ENCODE results near the gene ELMO3.
A peak's percentile ranks its signal among the peaks of the same experiment; 100 is the strongest.

The ELMO3 gene

DNA sequence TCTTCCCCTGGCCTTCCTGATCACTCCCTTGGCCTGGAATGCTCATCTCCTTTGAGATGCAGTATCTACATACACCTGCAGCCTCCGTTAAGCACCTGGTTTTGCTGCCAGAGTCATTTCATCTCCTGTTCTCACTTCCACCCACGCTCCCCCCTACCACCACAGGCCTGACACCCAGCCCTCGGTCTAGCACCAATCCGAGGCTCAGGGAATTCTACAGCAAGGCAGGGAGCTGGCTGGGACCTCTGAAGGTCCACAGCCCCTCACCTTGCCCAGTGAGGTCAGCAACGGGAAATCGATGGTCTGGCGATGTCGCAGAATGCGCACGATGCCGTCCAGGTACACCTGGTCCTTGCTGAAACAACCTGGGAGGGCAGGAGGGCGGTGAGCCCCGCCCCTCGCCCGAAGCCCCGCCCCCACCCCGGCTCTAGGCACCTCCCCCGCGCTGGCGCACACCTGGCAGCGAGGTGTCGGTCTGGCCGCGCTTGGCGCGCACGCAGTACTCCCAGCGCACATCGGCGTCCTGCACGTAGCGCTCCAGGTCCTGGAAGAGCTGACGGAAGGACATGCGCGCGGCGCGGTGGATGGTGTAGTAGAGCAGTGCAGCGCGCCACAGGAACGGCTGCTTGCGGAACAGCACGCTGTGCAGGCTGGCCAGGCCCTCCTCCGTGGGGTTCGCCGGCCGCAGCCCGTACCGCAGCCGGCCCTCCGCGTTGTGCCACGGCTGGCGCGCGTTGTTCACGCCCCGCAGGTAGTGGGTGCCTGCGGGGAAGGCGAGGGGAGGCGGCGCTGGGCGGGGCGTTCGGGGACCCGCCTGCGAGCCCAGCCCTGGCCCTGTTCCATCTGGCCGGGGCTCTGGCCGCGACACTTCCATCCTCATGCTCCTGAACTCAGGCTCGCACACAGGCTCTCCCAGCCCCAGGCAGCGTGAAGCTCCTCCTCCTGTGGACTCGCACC, 20.9 kb upstream of the ELMO3 start (continued):
- TF ChIP-seq, protein P1, sequence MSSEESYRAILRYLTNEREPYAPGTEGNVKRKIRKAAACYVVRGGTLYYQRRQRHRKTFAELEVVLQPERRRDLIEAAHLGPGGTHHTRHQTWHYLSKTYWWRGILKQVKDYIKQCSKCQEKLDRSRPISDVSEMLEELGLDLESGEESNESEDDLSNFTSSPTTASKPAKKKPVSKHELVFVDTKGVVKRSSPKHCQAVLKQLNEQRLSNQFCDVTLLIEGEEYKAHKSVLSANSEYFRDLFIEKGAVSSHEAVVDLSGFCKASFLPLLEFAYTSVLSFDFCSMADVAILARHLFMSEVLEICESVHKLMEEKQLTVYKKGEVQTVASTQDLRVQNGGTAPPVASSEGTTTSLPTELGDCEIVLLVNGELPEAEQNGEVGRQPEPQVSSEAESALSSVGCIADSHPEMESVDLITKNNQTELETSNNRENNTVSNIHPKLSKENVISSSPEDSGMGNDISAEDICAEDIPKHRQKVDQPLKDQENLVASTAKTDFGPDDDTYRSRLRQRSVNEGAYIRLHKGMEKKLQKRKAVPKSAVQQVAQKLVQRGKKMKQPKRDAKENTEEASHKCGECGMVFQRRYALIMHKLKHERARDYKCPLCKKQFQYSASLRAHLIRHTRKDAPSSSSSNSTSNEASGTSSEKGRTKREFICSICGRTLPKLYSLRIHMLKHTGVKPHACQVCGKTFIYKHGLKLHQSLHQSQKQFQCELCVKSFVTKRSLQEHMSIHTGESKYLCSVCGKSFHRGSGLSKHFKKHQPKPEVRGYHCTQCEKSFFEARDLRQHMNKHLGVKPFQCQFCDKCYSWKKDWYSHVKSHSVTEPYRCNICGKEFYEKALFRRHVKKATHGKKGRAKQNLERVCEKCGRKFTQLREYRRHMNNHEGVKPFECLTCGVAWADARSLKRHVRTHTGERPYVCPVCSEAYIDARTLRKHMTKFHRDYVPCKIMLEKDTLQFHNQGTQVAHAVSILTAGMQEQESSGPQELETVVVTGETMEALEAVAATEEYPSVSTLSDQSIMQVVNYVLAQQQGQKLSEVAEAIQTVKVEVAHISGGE (tag by site-specific recombination; conservative IDR thresholded peaks at IDR 0.05; ENCODE audit: low read depth): peak; percentile 23; the same call in 1 of the 2 replicates
- TF ChIP-seq, protein P2, sequence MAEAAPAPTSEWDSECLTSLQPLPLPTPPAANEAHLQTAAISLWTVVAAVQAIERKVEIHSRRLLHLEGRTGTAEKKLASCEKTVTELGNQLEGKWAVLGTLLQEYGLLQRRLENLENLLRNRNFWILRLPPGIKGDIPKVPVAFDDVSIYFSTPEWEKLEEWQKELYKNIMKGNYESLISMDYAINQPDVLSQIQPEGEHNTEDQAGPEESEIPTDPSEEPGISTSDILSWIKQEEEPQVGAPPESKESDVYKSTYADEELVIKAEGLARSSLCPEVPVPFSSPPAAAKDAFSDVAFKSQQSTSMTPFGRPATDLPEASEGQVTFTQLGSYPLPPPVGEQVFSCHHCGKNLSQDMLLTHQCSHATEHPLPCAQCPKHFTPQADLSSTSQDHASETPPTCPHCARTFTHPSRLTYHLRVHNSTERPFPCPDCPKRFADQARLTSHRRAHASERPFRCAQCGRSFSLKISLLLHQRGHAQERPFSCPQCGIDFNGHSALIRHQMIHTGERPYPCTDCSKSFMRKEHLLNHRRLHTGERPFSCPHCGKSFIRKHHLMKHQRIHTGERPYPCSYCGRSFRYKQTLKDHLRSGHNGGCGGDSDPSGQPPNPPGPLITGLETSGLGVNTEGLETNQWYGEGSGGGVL (tag by site-specific recombination; IDR thresholded peaks at IDR 0.05): 0 out of 2 replicates have a peak, but pooled peaks have one; percentile 12
- TF ChIP-seq, protein P3, sequence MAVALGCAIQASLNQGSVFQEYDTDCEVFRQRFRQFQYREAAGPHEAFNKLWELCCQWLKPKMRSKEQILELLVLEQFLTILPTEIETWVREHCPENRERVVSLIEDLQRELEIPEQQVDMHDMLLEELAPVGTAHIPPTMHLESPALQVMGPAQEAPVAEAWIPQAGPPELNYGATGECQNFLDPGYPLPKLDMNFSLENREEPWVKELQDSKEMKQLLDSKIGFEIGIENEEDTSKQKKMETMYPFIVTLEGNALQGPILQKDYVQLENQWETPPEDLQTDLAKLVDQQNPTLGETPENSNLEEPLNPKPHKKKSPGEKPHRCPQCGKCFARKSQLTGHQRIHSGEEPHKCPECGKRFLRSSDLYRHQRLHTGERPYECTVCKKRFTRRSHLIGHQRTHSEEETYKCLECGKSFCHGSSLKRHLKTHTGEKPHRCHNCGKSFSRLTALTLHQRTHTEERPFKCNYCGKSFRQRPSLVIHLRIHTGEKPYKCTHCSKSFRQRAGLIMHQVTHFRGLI (tag by site-specific recombination; IDR thresholded peaks at IDR 0.05): peak; percentile 66
- TF ChIP-seq ZNF76 (tag by site-specific recombination; IDR thresholded peaks at IDR 0.05; ENCODE audit: borderline replicate concordance, low read depth) (peak; percentile 29; the same call in 1 of the 2 replicates), ZXDB (tag by site-specific recombination; IDR thresholded peaks at IDR 0.05) (0 out of 2 replicates have a peak, but pooled peaks have one; percentile 21), ZNF112 (tag by site-specific recombination; IDR thresholded peaks at IDR 0.05) (no peak), ZNF660 (tag by site-specific recombination; IDR thresholded peaks at IDR 0.05) (peak; percentile 56; the same call in 1 of the 2 replicates), SP7 (tag by site-specific recombination; IDR thresholded peaks at IDR 0.05) (peak; percentile 46; the same call in 1 of the 2 replicates)

DNA sequence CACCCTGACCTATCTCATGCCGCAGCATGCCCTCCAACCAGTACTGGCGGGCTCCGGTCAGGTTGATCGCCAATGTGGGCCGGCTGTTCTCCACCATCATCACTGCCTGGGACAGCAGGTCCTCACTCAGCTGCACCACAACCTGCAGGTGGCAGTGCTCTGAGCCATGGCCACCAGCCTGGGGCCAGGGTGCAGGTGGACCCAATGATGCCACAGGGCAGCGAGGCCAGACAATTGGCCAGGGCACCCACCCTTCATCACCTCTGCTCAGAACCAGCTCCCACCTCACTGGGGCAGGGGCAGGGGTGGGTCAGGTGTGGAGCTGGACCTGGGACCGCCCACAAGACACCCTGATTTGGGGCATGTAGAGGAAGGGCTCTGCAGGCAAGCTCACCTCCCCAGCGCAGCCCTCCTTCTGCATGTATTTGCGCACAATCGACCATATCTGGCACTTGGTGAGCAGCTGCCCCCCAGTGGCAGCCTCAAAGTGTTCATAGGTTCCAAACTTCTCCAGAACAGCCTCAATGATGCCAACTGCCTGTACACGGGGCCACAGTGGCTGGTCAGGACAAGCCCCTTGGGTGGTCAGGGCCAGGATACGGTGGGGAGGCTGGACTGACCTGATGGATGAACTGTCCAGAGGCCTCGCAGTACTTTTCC, 19.4 kb upstream of the ELMO3 start:
- H3K27ac ChIP-seq (ENCODE audit: extremely low read depth, low read depth, low read length): no peak overlapping the region
- TF ChIP-seq ZNF302 (tag by site-specific recombination; IDR thresholded peaks at IDR 0.05; ENCODE audit: low read depth): no peak
- TF ChIP-seq SALL2 (tag by site-specific recombination; IDR thresholded peaks at IDR 0.05; ENCODE audit: borderline replicate concordance): no peak
- TF ChIP-seq, protein P4, sequence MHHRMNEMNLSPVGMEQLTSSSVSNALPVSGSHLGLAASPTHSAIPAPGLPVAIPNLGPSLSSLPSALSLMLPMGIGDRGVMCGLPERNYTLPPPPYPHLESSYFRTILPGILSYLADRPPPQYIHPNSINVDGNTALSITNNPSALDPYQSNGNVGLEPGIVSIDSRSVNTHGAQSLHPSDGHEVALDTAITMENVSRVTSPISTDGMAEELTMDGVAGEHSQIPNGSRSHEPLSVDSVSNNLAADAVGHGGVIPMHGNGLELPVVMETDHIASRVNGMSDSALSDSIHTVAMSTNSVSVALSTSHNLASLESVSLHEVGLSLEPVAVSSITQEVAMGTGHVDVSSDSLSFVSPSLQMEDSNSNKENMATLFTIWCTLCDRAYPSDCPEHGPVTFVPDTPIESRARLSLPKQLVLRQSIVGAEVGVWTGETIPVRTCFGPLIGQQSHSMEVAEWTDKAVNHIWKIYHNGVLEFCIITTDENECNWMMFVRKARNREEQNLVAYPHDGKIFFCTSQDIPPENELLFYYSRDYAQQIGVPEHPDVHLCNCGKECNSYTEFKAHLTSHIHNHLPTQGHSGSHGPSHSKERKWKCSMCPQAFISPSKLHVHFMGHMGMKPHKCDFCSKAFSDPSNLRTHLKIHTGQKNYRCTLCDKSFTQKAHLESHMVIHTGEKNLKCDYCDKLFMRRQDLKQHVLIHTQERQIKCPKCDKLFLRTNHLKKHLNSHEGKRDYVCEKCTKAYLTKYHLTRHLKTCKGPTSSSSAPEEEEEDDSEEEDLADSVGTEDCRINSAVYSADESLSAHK (tag by site-specific recombination; IDR thresholded peaks at IDR 0.05): no peak
- TF ChIP-seq, protein P5, sequence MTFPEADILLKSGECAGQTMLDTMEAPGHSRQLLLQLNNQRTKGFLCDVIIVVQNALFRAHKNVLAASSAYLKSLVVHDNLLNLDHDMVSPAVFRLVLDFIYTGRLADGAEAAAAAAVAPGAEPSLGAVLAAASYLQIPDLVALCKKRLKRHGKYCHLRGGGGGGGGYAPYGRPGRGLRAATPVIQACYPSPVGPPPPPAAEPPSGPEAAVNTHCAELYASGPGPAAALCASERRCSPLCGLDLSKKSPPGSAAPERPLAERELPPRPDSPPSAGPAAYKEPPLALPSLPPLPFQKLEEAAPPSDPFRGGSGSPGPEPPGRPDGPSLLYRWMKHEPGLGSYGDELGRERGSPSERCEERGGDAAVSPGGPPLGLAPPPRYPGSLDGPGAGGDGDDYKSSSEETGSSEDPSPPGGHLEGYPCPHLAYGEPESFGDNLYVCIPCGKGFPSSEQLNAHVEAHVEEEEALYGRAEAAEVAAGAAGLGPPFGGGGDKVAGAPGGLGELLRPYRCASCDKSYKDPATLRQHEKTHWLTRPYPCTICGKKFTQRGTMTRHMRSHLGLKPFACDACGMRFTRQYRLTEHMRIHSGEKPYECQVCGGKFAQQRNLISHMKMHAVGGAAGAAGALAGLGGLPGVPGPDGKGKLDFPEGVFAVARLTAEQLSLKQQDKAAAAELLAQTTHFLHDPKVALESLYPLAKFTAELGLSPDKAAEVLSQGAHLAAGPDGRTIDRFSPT (tag by site-specific recombination; IDR thresholded peaks at IDR 0.05): 0 out of 2 replicates have a peak, but pooled peaks have one; percentile 14
- no peak for TF ChIP-seq ZSCAN16 (tag by site-specific recombination; IDR thresholded peaks at IDR 0.05)
- TF ChIP-seq ZNF341 (tag by site-specific recombination; IDR thresholded peaks at IDR 0.05; ENCODE audit: low read depth): peak; percentile 33; the same call in 1 of the 2 replicates
- TF ChIP-seq ZNF747 (tag by site-specific recombination; IDR thresholded peaks at IDR 0.05): no peak
- no peak for TF ChIP-seq ZBTB17 (tag by site-specific recombination; IDR thresholded peaks at IDR 0.05)
- TF ChIP-seq, protein P6, sequence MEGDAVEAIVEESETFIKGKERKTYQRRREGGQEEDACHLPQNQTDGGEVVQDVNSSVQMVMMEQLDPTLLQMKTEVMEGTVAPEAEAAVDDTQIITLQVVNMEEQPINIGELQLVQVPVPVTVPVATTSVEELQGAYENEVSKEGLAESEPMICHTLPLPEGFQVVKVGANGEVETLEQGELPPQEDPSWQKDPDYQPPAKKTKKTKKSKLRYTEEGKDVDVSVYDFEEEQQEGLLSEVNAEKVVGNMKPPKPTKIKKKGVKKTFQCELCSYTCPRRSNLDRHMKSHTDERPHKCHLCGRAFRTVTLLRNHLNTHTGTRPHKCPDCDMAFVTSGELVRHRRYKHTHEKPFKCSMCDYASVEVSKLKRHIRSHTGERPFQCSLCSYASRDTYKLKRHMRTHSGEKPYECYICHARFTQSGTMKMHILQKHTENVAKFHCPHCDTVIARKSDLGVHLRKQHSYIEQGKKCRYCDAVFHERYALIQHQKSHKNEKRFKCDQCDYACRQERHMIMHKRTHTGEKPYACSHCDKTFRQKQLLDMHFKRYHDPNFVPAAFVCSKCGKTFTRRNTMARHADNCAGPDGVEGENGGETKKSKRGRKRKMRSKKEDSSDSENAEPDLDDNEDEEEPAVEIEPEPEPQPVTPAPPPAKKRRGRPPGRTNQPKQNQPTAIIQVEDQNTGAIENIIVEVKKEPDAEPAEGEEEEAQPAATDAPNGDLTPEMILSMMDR (tag by site-specific recombination; IDR thresholded peaks at IDR 0.05): peak; percentile 48

More for the DNA sequence above, 19.4 kb upstream of the ELMO3 start:
- CTCF ChIA-PET: interaction anchor here (0.8 to 1.3 kb wide), 2 partner anchors 24 to 48 kb away, joined by 3 read pairs; no protein-coding TSS in a partner anchor
- peaks cover 0 to 41% of the 10 kb centered on the region in 2 experiments; a peak in 1 of 3 replicates for H3K36me3 ChIP-seq (ENCODE audit: control insufficient read depth in 2 of 2, insufficient read depth in 1 of 2, low read length in 2 of 2)
- no peak overlapping the region for H3K4me3 ChIP-seq (ENCODE audit: low read depth, low read length)
- peaks cover 10% of the 10 kb centered on the region for H3K4me1 ChIP-seq (ENCODE audit: control insufficient read depth, insufficient read depth, low read length)
- no peaks in the 10 kb centered on the region for H3K9me3 ChIP-seq (ENCODE audit: control insufficient read depth, insufficient read depth, low read depth, low read length)
- POLR2A ChIA-PET: interaction anchor here (0.5 kb wide), 1 partner anchor 67 kb away, joined by 3 read pairs; no protein-coding TSS in a partner anchor
